Measurements from ENCODE around the gene TPMT.

DNA sequence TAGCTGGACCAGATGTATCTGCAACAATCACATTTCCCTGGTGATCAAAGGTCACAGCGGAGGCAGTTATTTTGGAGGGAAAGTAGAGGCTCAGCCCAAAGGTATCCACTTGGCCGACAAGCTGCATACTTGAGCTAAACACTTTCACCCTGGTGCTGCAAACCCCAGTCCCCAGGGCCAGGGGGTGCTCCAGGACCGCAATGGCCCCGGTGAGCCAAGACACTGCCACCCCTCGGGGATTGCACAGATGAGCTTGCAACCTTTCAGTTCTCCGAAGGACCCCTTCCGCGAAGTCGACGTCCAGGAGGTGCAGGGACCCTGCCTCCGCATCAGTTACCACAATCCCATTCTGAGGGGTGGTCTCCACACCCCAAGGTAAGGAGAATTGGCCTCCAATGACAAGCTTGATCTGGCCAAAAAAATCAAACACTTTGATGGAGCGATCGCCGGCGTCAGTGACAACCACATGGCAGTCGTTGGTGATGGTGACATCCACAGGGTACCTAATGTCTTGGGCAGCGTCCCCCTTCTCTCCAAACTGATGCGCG, 33.2 kb downstream of the TPMT start:
- TF ChIP-seq POLR2A (IDR thresholded peaks at IDR 0.05; ENCODE audit: low read length) (no peak), GATA1 (IDR thresholded peaks at IDR 0.05; ENCODE audit: low read depth, low read length) (no peak)

All from erythroblast (primary cell).